Thymus (tissue), 11 donors: Measurements from ENCODE around the gene B3GNT9. TPM values are rescaled to one million over a fixed set of nuclear protein-coding genes. Genes with fewer than 3 reads are reported as not detected.

Experiments used
- DNase-seq, 9 donors: peaks; one replicate each; pipeline ENCODE4 v3.0.0-alpha.2; 2013; ENCODE audit warnings: low spot score in 9 of 9, low read depth in 6 of 9, missing footprints in 1 of 9
- H3K27ac ChIP-seq, 2 donors: one replicate each; pipeline ENCODE4 v1.5.1; 2013; ENCODE audit warnings: control low read depth in 1 of 2, low read depth in 1 of 2, low read length in 1 of 2, mild to moderate bottlenecking in 1 of 2, moderate library complexity in 1 of 2
- H3K27me3 ChIP-seq, 2 donors: one replicate each; pipeline ENCODE4 v1.5.1; 2013; ENCODE audit warnings: low read length in 1 of 2; ENCODE audit not compliant: control insufficient read depth in 2 of 2, insufficient read depth in 1 of 2
- H3K36me3 ChIP-seq, 2 donors: one replicate each; pipeline ENCODE4 v1.5.1; 2013; ENCODE audit warnings: low read length in 1 of 2, mild to moderate bottlenecking in 1 of 2, moderate library complexity in 1 of 2; ENCODE audit not compliant: control insufficient read depth in 2 of 2, insufficient read depth in 2 of 2
- H3K4me1 ChIP-seq, 2 donors: one replicate each; pipeline ENCODE4 v1.5.1; 2013; ENCODE audit warnings: low read length in 2 of 2; ENCODE audit not compliant: control insufficient read depth in 2 of 2, insufficient read depth in 2 of 2
- H3K4me3 ChIP-seq, 2 donors: one replicate each; pipeline ENCODE4 v1.5.1; 2013; ENCODE audit warnings: low read length in 2 of 2, control low read depth in 1 of 2, mild to moderate bottlenecking in 1 of 2
- H3K9me3 ChIP-seq, 2 donors: one replicate each; pipeline ENCODE4 v1.5.1; 2013; ENCODE audit warnings: low read length in 1 of 2, mild to moderate bottlenecking in 1 of 2; ENCODE audit not compliant: control insufficient read depth in 2 of 2, insufficient read depth in 1 of 2
- WGBS: extraction: QIAGEN DNeasy Blood & Tissue Kit; methylation state at CpG from one replicate; pipeline ENCODE4 v1.1.7; 2013; 5-methylcytosine and 5-hydroxymethylcytosine counted together
- polyA plus RNA-seq: library from polyadenylated mRNA; stranded (reverse); fragments of 200-250 nt; gene quantifications from one replicate; pipeline ENCODE4 v1.2.3, GENCODE V29; 2013
- total RNA-seq: library from RNA; stranded (reverse); fragments of 120-200 nt; gene quantifications from one replicate; pipeline ENCODE4 v1.2.4, GENCODE V29; 2013
- donor health status: healthy.

B3GNT9 gene
- total and polyA plus RNA-seq, 2 donors: 1.3 to 3.2 TPM

- Histone ChIP-seq H3K27me3 (no peaks in the 10 kb centered on the region), H3K4me3 (no peak overlapping the region), H3K4me1 (peaks cover 6 to 7% of the 10 kb centered on the region in 2 donors), H3K27ac (no peak overlapping the region), H3K9me3 (no peaks in the 10 kb centered on the region), H3K36me3 (peaks cover 4 to 8% of the 10 kb centered on the region in 2 donors)
- no peak for DNase-seq
- 95% methylated on average over 7 of the region's 7 CpGs for WGBS
These were observed 35.2 kb downstream of the B3GNT9 start for GRCh38 chr16:67115639-67116038.

GRCh38 chr16:67114793-67115192, 36.0 kb downstream of the B3GNT9 start:
- 98% methylated on average over 2 of the region's 2 CpGs for WGBS
- H3K27me3 ChIP-seq: no peaks in the 10 kb centered on the region
- H3K27ac ChIP-seq: no peak overlapping the region
- DNase-seq: no peak
- no peaks in the 10 kb centered on the region for H3K9me3 ChIP-seq
- peaks cover 9 to 12% of the 10 kb centered on the region in 2 donors for H3K4me1 ChIP-seq
- H3K36me3 ChIP-seq: peaks cover 2 to 8% of the 10 kb centered on the region in 2 donors
- H3K4me3 ChIP-seq: no peak overlapping the region

GRCh38 chr16:67112591-67113399, 38.0 kb downstream of the B3GNT9 start:
- no peak for DNase-seq
- no peaks in the 10 kb centered on the region for H3K27me3 ChIP-seq
- peaks cover 0 to 8% of the 10 kb centered on the region in 2 donors for H3K36me3 ChIP-seq
- WGBS: 95% methylated on average over 4 of the region's 4 CpGs
- no peaks in the 10 kb centered on the region for H3K9me3 ChIP-seq
- peaks cover 9 to 18% of the 10 kb centered on the region in 2 donors for H3K4me1 ChIP-seq
- H3K27ac ChIP-seq: no peak overlapping the region
- H3K4me3 ChIP-seq: no peak overlapping the region

- Histone ChIP-seq H3K9me3 (no peaks in the 10 kb centered on the region), H3K4me1 (peaks cover 9 to 18% of the 10 kb centered on the region in 2 donors), H3K27me3 (no peaks in the 10 kb centered on the region), H3K36me3 (peaks cover 0 to 8% of the 10 kb centered on the region in 2 donors), H3K27ac (no peak overlapping the region), H3K4me3 (no peak overlapping the region)
- no peak for DNase-seq
- WGBS: 81% methylated on average over 4 of the region's 4 CpGs
These were observed 38.8 kb downstream of the B3GNT9 start for GRCh38 chr16:67111951-67112444.

- DNase-seq: peak; percentile 83 to 96 (median 92)
- WGBS: 5% methylated on average over 63 of the region's 63 CpGs
- peaks cover 9 to 18% of the 10 kb centered on the region in 2 donors for H3K4me1 ChIP-seq
- H3K27me3 ChIP-seq: no peaks in the 10 kb centered on the region
- H3K9me3 ChIP-seq: no peaks in the 10 kb centered on the region
- peak within 1 kb of the TSS; percentile 71 to 85 for H3K27ac ChIP-seq
- H3K36me3 ChIP-seq: peaks cover 0 to 3% of the 10 kb centered on the region in 2 donors
- peak within 1 kb of the TSS; percentile 79 to 91 for H3K4me3 ChIP-seq
These were observed 41.2 kb downstream of the B3GNT9 start, which contains the start of gene PHAF1 for GRCh38 chr16:67109407-67110135. Gene PHAF1, plus strand, starts transcription at chr16:67109941. Its CDS starts 235 bp downstream, at chr16:67110176.

- no peak for DNase-seq
- H3K36me3 ChIP-seq: peaks cover 0 to 3% of the 10 kb centered on the region in 2 donors
- no peaks in the 10 kb centered on the region for H3K27me3 ChIP-seq
- peak overlapping the region in 1 of 2 donors; percentile 71 for H3K27ac ChIP-seq
- no peaks in the 10 kb centered on the region for H3K9me3 ChIP-seq
- WGBS: 92% methylated on average over 18 of the region's 18 CpGs
- peaks cover 9 to 18% of the 10 kb centered on the region in 2 donors for H3K4me1 ChIP-seq
- H3K4me3 ChIP-seq: peak overlapping the region; percentile 79 to 91
These were observed 41.8 kb downstream of the B3GNT9 start for GRCh38 chr16:67108931-67109406.

- DNase-seq: no peak
- H3K27me3 ChIP-seq: no peaks in the 10 kb centered on the region
- H3K27ac ChIP-seq: no peak overlapping the region
- peaks cover 9 to 18% of the 10 kb centered on the region in 2 donors for H3K4me1 ChIP-seq
- peaks cover 0 to 3% of the 10 kb centered on the region in 2 donors for H3K36me3 ChIP-seq
- H3K9me3 ChIP-seq: no peaks in the 10 kb centered on the region
- H3K4me3 ChIP-seq: no peak overlapping the region
- 98% methylated on average over 6 of the region's 6 CpGs for WGBS
These were observed 42.3 kb downstream of the B3GNT9 start for GRCh38 chr16:67108489-67108888.

- H3K27ac ChIP-seq: no peak overlapping the region
- H3K4me1 ChIP-seq: peaks cover 4 to 14% of the 10 kb centered on the region in 2 donors
- H3K4me3 ChIP-seq: no peak overlapping the region
- H3K36me3 ChIP-seq: peaks cover 0 to 4% of the 10 kb centered on the region in 2 donors
- DNase-seq: no peak
- 90% methylated on average over 5 of the region's 5 CpGs for WGBS
- no peaks in the 10 kb centered on the region for H3K9me3 ChIP-seq
- no peaks in the 10 kb centered on the region for H3K27me3 ChIP-seq
These were observed 44.9 kb downstream of the B3GNT9 start for GRCh38 chr16:67105881-67106280.

GRCh38 chr16:67105246-67105645, 45.6 kb downstream of the B3GNT9 start:
- WGBS: 78% methylated on average over 2 of the region's 2 CpGs
- Histone ChIP-seq H3K27me3 (no peaks in the 10 kb centered on the region), H3K27ac (no peak overlapping the region), H3K9me3 (no peaks in the 10 kb centered on the region), H3K36me3 (peaks cover 4% of the 10 kb centered on the region in 2 donors), H3K4me1 (peaks cover 0 to 7% of the 10 kb centered on the region in 2 donors), H3K4me3 (no peak overlapping the region)
- no peak for DNase-seq
